Activated CD4-positive, alpha-beta T cell treated with anti-CD3 and anti-CD28 coated beads for 48 hours (primary cell): ENCODE data around the gene KSR1.

Experiments
- DNase-seq: peaks from one replicate; pipeline ENCODE4 v3.0.0-alpha.2; 2020

The KSR1 gene

GRCh38 chr17:27539794-27540317, 83.6 kb downstream of the KSR1 start:
- DNase-seq: no peak

- DNase-seq: no peak
Observed at GRCh38 chr17:27540318-27541101, 84.3 kb downstream of the KSR1 start.

- no peak for DNase-seq
Observed at GRCh38 chr17:27541301-27542023, 85.2 kb downstream of the KSR1 start.

GRCh38 chr17:27542841-27543463, 86.7 kb downstream of the KSR1 start:
- DNase-seq: no peak

GRCh38 chr17:27543464-27543856, 87.2 kb downstream of the KSR1 start:
- DNase-seq: no peak

- no peak for DNase-seq
Observed at GRCh38 chr17:27543958-27544349, 87.7 kb downstream of the KSR1 start.

GRCh38 chr17:27544350-27545131, 88.3 kb downstream of the KSR1 start:
- DNase-seq: peak; percentile 88

- no peak for DNase-seq
Observed at GRCh38 chr17:27545562-27546229, 89.4 kb downstream of the KSR1 start.

GRCh38 chr17:27546624-27547300, 90.5 kb downstream of the KSR1 start:
- no peak for DNase-seq

- DNase-seq: no peak
Observed at GRCh38 chr17:27547301-27547683, 91.0 kb downstream of the KSR1 start.

GRCh38 chr17:27548369-27548768, 92.1 kb downstream of the KSR1 start:
- DNase-seq: no peak

- DNase-seq: no peak
Observed at GRCh38 chr17:27549251-27549893, 93.1 kb downstream of the KSR1 start.

GRCh38 chr17:27550291-27550930, 94.2 kb downstream of the KSR1 start:
- no peak for DNase-seq

- no peak for DNase-seq
Observed at GRCh38 chr17:27550974-27551505, 94.8 kb downstream of the KSR1 start.

GRCh38 chr17:27551701-27552248, 95.5 kb downstream of the KSR1 start:
- no peak for DNase-seq

- DNase-seq: no peak
Observed at GRCh38 chr17:27552276-27552732, 96.1 kb downstream of the KSR1 start.

- DNase-seq: no peak
Observed at GRCh38 chr17:27553019-27553511, 96.8 kb downstream of the KSR1 start.

- no peak for DNase-seq
Observed at GRCh38 chr17:27554152-27554551, 97.9 kb downstream of the KSR1 start.

GRCh38 chr17:27554911-27555310, 98.7 kb downstream of the KSR1 start:
- no peak for DNase-seq

- no peak for DNase-seq
Observed at GRCh38 chr17:27555339-27555738, 99.1 kb downstream of the KSR1 start.
